ENCODE measurements around the gene PNPLA5. TPM values are rescaled to one million over a fixed set of nuclear protein-coding genes. Genes with fewer than 3 reads are reported as not detected.

The PNPLA5 gene
- total and polyA plus RNA-seq, 4 donors = not detected

GRCh38 chr22:43854121-43854785 is 37.6 kb downstream of the PNPLA5 start:
- H3K4me1 ChIP-seq (ENCODE audit: control insufficient read depth in 4 of 4, insufficient read depth in 4 of 4, low read length in 3 of 4) = no peaks in the 10 kb centered on the region
- TF ChIP-seq HNF4G (IDR thresholded peaks at IDR 0.05) (no peak), EGR1 (IDR thresholded peaks at IDR 0.05; ENCODE audit: low read depth in 2 of 2) (no peak), TAF1 (conservative IDR thresholded peaks at IDR 0.05) (no peak), FOXA2 (IDR thresholded peaks at IDR 0.05) (no peak), REST (IDR thresholded peaks at IDR 0.05) (no peak), NR2F2 (IDR thresholded peaks at IDR 0.05) (no peak), HNF4A (conservative IDR thresholded peaks at IDR 0.05) (no peak), JUND (IDR thresholded peaks at IDR 0.05) (no peak), SP1 (IDR thresholded peaks at IDR 0.05) (no peak), GABPA (IDR thresholded peaks at IDR 0.05 in 1 of 2, conservative IDR thresholded peaks at IDR 0.05 in 1 of 2) (no peak), RAD21 (IDR thresholded peaks at IDR 0.05) (no peak), FOXA1 (IDR thresholded peaks at IDR 0.05) (no peak)
- TF ChIP-seq, protein P1, sequence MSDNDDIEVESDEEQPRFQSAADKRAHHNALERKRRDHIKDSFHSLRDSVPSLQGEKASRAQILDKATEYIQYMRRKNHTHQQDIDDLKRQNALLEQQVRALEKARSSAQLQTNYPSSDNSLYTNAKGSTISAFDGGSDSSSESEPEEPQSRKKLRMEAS (IDR thresholded peaks at IDR 0.05) = no peak
- TF ChIP-seq, protein P2, sequence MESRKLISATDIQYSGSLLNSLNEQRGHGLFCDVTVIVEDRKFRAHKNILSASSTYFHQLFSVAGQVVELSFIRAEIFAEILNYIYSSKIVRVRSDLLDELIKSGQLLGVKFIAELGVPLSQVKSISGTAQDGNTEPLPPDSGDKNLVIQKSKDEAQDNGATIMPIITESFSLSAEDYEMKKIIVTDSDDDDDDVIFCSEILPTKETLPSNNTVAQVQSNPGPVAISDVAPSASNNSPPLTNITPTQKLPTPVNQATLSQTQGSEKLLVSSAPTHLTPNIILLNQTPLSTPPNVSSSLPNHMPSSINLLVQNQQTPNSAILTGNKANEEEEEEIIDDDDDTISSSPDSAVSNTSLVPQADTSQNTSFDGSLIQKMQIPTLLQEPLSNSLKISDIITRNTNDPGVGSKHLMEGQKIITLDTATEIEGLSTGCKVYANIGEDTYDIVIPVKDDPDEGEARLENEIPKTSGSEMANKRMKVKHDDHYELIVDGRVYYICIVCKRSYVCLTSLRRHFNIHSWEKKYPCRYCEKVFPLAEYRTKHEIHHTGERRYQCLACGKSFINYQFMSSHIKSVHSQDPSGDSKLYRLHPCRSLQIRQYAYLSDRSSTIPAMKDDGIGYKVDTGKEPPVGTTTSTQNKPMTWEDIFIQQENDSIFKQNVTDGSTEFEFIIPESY (IDR thresholded peaks at IDR 0.05) = no peak
- WGBS = 77% methylated on average over 14 of the region's 14 CpGs
- DNase-seq (ENCODE audit: low spot score) = no peak
- peaks cover 0 to 2% (median 0%) of the 10 kb centered on the region in 4 donors for H3K27me3 ChIP-seq (ENCODE audit: control insufficient read depth in 4 of 4, insufficient read depth in 4 of 4, low read length in 3 of 4)
- no peak overlapping the region for H3K9ac ChIP-seq (ENCODE audit: low read depth in 1 of 2, low read length in 2 of 2)
- H3K4me3 ChIP-seq (ENCODE audit: low read depth in 1 of 3, low read length in 3 of 3) = no peak overlapping the region
- H3K36me3 ChIP-seq (ENCODE audit: control insufficient read depth in 4 of 4, insufficient read depth in 3 of 4, low read depth in 1 of 4, low read length in 3 of 4) = no peaks in the 10 kb centered on the region
- no peak overlapping the region for H3K27ac ChIP-seq (ENCODE audit: low read depth in 1 of 2, low read length in 2 of 2)
- peaks cover 0 to 2% (median 0%) of the 10 kb centered on the region in 4 donors for H3K9me3 ChIP-seq (ENCODE audit: control insufficient read depth in 4 of 4, low read length in 3 of 4)

GRCh38 chr22:43853328-43853931 is 38.4 kb downstream of the PNPLA5 start:
- H3K27me3 ChIP-seq (ENCODE audit: control insufficient read depth in 4 of 4, insufficient read depth in 4 of 4, low read length in 3 of 4) = peaks cover 0 to 2% (median 0%) of the 10 kb centered on the region in 4 donors
- H3K4me1 ChIP-seq (ENCODE audit: control insufficient read depth in 4 of 4, insufficient read depth in 4 of 4, low read length in 3 of 4) = peaks cover 0 to 7% (median 4%) of the 10 kb centered on the region in 4 donors
- DNase-seq (ENCODE audit: low spot score) = no peak
- H3K27ac ChIP-seq (ENCODE audit: low read depth in 1 of 2, low read length in 2 of 2) = no peak overlapping the region
- H3K36me3 ChIP-seq (ENCODE audit: control insufficient read depth in 4 of 4, insufficient read depth in 3 of 4, low read depth in 1 of 4, low read length in 3 of 4) = no peaks in the 10 kb centered on the region
- WGBS = 77% methylated on average over 10 of the region's 10 CpGs
- H3K4me3 ChIP-seq (ENCODE audit: low read depth in 1 of 3, low read length in 3 of 3) = no peak overlapping the region
- H3K9ac ChIP-seq (ENCODE audit: low read depth in 1 of 2, low read length in 2 of 2) = no peak overlapping the region
- H3K9me3 ChIP-seq (ENCODE audit: control insufficient read depth in 4 of 4, low read length in 3 of 4) = peaks cover 0 to 2% (median 0%) of the 10 kb centered on the region in 4 donors
- TF ChIP-seq HNF4A (conservative IDR thresholded peaks at IDR 0.05) (no peak), FOXA2 (IDR thresholded peaks at IDR 0.05) (no peak), FOXA1 (IDR thresholded peaks at IDR 0.05) (no peak), SP1 (IDR thresholded peaks at IDR 0.05) (no peak), GABPA (IDR thresholded peaks at IDR 0.05 in 1 of 2, conservative IDR thresholded peaks at IDR 0.05 in 1 of 2) (no peak), YY1 (IDR thresholded peaks at IDR 0.05) (no peak), HNF4G (IDR thresholded peaks at IDR 0.05) (no peak), REST (IDR thresholded peaks at IDR 0.05) (no peak), NR2F2 (IDR thresholded peaks at IDR 0.05) (no peak)
- TF ChIP-seq, protein P1 (IDR thresholded peaks at IDR 0.05) = no peak
- TF ChIP-seq, protein P3, sequence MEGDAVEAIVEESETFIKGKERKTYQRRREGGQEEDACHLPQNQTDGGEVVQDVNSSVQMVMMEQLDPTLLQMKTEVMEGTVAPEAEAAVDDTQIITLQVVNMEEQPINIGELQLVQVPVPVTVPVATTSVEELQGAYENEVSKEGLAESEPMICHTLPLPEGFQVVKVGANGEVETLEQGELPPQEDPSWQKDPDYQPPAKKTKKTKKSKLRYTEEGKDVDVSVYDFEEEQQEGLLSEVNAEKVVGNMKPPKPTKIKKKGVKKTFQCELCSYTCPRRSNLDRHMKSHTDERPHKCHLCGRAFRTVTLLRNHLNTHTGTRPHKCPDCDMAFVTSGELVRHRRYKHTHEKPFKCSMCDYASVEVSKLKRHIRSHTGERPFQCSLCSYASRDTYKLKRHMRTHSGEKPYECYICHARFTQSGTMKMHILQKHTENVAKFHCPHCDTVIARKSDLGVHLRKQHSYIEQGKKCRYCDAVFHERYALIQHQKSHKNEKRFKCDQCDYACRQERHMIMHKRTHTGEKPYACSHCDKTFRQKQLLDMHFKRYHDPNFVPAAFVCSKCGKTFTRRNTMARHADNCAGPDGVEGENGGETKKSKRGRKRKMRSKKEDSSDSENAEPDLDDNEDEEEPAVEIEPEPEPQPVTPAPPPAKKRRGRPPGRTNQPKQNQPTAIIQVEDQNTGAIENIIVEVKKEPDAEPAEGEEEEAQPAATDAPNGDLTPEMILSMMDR (IDR thresholded peaks at IDR 0.05; ENCODE audit: low read depth, low read length, missing input control) = no peak
- TF ChIP-seq, protein P2 (IDR thresholded peaks at IDR 0.05) = no peak

Measured in liver (tissue), 9 donors.